22Rv1 (cell line): ENCODE data around the gene LRIG1.

ENCODE experiments used
- H3K27ac ChIP-seq: fragments of 450-650 bp; 2 replicates; pipeline ENCODE4 v1.5.1; 2017
- ZFX ChIP-seq: fragments of 450-650 bp; IDR thresholded peaks from 2 replicates; pipeline ENCODE4 v1.6.1; 2017; ENCODE audit warnings: antibody characterized with exemption, borderline replicate concordance
- TF ChIP-seq, protein P1 (sequence below): fragments of 450-650 bp; IDR thresholded peaks from 2 replicates; pipeline ENCODE4 v1.5.1; 2017; ENCODE audit warnings: mild to moderate bottlenecking

LRIG1 gene

GRCh38 chr3:66401157-66401550 is 99.7 kb downstream of the LRIG1 start:
- no peak overlapping the region for H3K27ac ChIP-seq
- no peak for TF ChIP-seq ZFX
- TF ChIP-seq, protein P1, sequence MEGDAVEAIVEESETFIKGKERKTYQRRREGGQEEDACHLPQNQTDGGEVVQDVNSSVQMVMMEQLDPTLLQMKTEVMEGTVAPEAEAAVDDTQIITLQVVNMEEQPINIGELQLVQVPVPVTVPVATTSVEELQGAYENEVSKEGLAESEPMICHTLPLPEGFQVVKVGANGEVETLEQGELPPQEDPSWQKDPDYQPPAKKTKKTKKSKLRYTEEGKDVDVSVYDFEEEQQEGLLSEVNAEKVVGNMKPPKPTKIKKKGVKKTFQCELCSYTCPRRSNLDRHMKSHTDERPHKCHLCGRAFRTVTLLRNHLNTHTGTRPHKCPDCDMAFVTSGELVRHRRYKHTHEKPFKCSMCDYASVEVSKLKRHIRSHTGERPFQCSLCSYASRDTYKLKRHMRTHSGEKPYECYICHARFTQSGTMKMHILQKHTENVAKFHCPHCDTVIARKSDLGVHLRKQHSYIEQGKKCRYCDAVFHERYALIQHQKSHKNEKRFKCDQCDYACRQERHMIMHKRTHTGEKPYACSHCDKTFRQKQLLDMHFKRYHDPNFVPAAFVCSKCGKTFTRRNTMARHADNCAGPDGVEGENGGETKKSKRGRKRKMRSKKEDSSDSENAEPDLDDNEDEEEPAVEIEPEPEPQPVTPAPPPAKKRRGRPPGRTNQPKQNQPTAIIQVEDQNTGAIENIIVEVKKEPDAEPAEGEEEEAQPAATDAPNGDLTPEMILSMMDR = no peak

- TF ChIP-seq, protein P1 = no peak
- TF ChIP-seq ZFX = no peak
- H3K27ac ChIP-seq = no peak overlapping the region
Measured at GRCh38 chr3:66400411-66401156, 100.2 kb downstream of the LRIG1 start.

- no peak overlapping the region for H3K27ac ChIP-seq
- TF ChIP-seq ZFX = no peak
- TF ChIP-seq, protein P1 = no peak
Measured at GRCh38 chr3:66399529-66400232, 101.1 kb downstream of the LRIG1 start.

GRCh38 chr3:66398228-66399025 is 102.4 kb downstream of the LRIG1 start:
- H3K27ac ChIP-seq = no peak overlapping the region
- TF ChIP-seq, protein P1 = no peak
- TF ChIP-seq ZFX = no peak

DNA sequence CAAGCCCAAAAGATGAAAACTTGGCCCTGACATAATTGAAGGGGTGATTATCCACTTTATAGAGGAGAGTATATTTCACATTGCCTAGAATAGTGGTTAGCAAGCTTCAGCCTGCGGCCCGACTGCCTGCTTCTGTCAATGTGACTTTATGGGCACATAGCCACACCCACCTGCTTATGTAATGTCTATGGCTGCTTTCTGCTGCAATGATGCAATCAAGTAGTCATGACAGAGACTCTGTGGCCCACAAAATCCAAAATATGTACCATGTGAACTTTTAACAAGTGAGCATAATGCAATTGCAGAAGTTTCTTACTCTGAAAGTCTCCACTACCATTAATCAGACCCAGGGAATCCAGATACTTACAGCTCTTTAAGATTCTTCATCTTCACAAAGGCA is 103.1 kb downstream of the LRIG1 start:
- H3K27ac ChIP-seq = no peak overlapping the region
- TF ChIP-seq ZFX = no peak
- TF ChIP-seq, protein P1 = no peak

- TF ChIP-seq, protein P1 = no peak
- TF ChIP-seq ZFX = no peak
- H3K27ac ChIP-seq = no peak overlapping the region
Measured at GRCh38 chr3:66396888-66397287, 103.9 kb downstream of the LRIG1 start.
